HG02798 (cell line): ENCODE data around the gene MBP.

Source experiments
- ATAC-seq: cut with Tn5 transposase; IDR thresholded peaks from one replicate; pipeline ENCODE4 v1.9.1; 2021; ENCODE audit warnings: mild to moderate bottlenecking; ENCODE audit not compliant: unreplicated experiment, poor library complexity

The MBP gene

DNA sequence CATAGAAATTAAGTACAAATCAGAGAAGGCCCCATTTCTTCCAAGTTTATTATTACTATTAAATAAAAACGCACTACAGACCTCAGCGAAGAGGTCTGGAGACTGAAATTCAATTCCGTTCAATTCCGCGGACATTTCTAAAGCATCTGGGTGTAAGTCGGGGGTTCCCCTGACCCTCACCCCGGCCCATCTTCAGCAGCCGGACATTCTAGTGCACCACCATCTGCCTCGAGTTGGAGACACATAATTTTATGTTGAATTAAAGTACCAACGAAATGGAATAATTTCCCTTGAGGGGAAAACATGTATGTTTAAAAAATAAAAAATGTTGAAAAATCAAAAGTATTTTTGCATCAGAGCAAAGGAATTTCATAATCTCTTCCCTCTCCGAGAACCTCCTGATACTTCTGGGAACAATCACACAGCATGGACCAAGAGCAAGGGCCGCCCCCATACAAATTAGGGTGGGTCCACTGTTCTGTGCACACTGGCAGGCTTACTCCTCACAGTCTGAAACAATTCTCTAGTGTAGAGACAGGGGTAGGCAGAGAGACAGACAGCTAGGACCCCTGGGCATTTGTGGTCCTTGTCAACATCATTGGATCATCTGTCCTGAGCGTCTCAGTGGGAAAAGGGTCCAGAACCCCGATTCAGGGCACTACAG, 29.3 kb downstream of the MBP start:
- ATAC-seq = no peak

DNA sequence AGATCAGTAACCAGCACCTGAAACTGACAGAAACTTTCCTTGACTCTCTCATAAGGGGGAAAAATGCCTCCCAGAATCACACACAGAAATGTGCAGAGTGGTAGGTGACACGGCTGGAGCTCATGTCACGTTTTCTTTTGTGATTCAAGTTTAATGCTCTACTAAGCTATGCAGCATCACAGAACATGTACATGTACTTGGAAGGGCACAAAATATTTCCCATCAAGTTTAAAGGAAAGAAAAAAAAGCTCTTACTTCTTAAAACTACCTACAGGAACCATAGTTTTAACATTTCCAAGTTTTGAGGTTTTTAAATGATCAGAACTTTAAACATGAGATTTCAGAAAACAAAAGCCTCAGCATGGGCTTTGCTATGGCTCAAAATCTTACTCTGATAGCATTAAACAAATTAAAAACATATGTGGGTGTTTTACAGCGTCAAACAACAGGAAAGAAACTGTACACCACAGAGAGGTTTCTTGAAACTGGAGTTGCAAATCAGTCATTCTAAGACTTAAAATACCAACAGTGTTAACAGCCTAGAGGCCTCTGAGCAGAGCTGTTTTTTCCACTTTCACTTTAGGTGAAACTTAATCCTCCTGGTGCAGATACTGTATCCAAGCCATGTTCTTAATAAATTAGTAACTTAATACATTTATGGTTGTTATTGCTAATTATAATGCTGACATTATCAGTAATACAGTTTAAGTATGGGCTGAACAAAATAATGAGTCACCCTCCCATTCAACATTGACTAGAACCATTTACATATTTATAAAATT, 30.1 kb downstream of the MBP start:
- peak; percentile 84 for ATAC-seq

DNA sequence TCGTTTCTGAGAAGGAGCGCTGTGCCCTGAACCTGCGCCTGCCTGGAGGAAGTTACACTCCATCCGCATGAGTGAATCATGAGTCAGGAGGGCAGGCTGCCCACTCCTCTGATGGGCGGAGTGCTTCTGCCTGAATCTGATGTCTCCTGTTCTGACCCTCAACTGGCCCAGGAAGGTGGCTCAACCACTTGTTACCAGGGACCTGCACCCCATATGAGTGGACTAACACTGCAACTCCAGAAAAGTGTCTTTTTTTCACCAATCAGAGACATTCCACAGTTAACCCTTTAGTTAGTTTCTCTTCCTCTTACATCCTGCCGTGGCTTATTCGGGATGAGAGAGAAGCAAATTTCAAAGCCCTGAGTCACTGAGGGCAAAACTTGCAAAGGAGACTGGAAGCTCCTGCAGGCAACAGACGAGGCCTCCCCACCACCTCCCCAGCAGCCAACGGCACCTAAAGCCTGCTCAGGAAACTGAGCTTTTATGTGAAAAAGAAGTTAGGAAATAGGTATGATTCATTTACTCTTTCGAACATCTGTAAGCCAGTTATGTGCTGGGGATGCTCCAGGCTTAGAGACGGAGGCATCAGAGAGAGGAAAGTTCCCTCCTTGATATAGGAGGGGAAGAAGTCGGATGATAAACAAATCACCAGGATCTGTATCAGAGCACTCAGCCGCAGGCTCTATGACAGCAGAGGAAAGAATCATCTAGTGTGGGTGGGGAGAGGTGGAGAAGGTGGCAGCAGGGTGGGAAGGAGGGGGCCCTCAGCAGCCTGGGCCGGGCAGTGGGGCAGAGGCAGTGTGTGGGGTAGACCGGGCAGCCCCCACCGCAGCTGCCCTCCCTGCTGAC, 30.9 kb downstream of the MBP start:
- ATAC-seq = peak; percentile 52

DNA sequence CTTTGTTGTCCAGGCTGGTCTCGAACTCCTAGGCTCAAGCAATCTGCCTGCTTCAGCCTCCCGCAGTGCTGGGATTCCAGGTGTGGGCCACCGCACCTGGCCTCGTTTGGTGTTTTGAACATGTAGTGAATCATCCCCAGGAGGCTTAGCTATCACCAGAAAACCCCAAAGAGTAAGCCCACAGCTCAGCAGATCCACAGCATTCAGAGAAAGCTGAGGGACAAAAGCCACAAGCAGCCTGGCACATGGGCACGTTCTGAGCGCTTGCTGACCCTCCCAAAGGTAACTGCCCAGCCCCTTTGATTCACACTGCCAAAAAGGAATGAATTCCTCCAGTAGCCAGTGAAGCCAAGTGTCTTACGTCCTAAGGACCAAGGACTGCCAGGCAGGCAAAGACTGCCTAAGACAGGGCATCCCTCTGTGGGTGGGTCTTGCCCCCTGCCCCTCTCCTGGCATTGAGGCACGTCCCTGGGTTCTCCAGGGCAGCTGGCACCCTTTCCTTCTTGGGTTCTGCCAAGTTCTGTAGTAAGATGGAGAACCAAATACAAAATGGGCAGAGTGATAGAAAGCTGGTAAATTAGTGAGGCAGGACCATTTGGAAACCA, 31.7 kb downstream of the MBP start:
- no peak for ATAC-seq

DNA sequence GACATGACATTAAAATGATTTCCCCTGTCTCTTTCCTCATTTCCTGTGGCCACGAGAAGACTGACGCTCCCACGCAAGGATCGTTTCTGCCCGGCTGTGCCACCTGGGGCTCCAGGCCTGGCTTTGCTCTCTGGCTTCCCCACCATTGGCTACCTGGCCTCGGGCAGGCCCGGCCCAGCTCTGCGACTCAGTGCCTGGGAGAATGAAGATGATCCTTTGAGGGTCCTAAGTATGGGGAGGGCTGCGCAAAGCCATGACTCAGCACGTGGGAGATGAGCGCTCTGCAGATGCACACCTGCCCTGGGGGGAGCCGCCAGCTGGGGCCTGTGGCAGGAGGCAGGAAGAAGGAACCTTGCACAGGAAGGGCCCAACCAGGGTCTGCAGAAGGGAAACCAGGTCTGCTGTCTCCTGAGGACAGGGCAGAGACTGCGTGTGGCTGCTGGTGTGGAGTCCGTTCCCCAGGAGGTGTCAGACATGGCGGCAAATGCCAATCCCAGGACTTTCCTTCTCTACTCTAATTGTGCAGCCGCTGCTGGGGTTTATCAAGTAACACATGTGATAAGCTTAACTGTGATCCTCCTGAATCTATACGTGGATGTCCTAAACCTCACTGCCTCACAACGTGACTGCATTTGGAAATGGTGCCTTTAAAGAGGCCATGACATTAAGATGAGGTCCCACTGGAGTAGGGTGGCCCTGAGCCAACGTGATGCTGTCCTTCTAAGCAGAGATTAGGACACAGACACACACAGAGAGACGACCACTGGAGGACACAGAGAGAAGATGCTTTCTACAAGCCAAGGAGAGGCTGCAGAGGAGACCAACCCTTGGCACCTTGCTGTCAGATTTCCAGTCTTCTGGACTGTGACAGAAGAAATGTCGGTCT, 32.9 kb downstream of the MBP start:
- no peak for ATAC-seq

DNA sequence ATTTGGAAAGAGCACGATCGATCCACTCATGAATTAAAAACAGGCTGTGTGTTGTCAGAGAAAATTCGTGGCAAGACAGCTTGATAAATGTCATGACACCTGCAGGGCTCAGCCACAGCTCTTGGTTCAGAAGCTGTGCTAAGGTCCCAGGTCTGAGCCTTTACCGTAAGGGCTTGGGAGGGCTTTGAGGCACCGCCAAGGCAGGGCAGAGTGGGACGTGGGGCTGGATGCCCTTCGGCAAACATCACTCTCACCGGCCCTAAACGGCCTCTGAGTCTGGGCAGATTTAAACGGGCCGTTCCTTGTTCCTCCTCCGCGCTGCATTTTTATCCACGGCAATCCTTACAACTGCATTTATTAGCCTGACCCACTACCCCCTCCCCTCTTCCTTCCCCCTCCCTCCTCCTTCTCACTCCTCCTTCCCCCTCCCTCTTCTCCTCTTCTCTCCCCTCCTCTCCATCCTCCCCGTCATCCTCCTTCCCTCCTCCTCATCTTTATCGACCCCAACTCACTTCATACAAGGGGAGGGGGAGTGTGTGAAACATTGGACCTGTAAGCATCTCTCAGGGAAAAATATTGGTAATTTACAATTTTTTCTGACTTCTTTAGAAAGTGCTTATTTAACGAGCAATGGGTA, 33.9 kb downstream of the MBP start:
- ATAC-seq = no peak

DNA sequence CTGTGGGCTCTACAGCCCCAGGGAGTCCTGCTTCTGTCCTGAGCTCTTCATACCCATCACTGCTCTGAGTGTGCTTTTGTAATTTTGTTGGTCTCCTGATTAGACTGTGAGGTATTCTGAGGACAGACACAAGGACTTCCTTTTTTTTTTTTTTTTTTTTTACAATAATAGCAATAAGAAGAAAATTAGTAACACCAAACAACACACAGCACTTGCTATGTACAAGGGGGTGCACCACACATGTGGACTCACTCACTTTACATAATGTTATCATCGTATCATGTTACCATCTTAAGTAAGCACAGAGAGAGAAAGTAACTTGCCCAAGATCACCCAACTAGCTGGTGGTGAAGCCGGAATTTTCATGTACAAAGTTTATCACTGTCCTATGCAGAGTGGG, 34.6 kb downstream of the MBP start:
- ATAC-seq = no peak

DNA sequence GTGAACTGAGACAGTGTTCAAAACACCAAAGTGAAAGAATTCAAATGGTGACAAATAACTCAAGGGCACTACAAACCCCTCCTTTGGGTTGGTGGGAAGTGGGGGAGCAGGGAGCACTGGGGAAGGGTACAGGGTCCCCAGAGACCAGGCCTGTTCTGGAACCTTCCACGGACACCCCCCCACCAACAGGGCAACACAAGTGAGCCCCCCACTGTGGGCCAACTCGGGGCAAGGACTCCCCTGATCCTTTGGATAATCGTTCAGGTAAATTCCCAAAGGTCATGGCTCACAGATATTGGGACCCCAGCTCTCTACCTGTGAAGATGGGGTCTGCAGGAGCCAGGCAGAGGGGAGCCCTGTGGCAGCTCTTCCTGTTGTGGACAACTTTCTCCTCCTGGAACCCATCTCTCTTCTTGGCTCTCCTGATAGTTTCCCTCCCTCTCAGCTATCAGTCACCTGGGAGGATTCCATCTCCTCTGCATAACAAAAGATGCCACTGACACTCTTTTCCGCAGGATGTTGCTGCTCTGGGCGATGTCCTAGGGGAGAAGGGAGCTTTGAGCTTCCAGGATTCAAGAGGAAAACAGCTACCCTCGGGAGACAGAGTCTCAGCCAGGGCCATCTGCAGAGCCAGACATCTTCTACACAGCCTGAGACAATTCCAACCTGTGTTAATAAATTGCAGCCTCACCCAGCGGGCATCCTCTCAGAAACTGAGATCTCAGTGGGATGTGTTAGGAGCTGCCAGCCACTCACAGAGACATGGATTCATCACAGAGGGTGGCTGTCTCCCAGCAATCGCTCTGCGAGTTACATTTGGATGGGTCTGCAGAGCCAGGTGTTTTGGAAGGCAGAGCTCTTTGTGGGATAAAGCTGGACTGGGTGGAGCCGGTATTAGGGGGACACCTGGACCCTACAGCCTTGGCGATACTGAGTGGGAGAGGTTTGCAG, 35.4 kb downstream of the MBP start:
- ATAC-seq = no peak

DNA sequence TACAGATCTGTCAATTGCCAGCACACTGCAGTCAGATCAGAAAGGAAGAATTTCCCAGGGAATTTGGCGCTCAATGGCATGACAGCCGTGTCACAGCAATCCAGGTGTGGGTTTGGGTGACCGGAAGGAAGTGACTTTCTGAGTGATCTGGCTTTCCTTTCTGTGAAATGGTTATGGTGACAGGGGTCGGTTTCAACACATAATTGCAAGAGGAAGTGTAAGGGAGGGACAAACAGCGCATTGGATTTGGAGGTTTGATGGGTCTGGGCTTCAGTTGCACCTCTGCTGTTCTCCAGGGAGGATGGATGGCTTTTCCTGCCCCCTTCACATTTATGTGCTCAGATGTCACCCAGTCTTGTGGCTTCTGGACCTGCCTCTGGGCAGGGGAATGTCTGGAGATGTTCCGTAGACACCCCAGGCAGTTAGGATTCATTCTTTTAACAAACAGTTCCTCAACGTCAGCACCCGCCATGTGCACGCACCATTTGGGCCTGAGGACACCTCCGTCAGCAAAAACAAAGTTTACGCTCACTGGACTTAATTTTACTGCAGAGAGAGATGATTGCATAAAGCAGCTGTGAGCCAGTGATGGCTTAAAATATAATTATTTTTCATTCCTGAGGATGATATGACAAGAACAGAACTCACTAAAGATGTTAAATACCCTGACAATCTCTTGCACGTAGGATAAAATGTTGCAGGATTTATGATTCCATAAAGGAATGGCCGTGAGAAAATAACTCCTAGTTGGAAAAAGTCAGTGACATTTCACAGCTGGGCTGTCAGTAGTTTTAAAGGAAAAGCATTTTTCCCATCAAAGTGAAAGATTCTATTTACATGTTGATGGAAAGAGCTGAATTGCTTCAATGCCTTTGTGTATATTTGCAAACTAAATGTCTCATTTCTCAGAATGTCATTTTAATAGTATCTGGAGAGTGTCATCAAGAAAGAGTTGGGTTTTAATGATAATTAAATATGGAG, 36.9 kb downstream of the MBP start:
- no peak for ATAC-seq

DNA sequence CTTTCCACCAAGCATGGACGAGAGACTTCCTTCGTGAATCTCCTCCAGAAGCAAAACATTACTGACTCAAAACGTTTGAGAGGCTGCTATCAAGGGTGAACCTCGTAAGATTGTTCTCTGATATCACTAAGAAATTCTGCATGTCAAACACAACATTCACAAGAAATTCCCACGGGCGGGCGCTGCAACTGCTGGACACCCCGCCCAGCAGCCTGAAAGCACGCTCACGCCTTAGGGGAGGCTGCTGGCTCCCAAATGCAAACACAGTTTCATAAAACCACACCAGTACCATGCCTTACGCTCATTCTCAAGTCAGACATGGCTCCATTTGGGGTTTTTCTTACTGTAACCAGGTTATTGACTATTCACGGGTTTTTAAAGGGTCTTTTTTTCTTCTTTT, 39.0 kb downstream of the MBP start:
- no peak for ATAC-seq

DNA sequence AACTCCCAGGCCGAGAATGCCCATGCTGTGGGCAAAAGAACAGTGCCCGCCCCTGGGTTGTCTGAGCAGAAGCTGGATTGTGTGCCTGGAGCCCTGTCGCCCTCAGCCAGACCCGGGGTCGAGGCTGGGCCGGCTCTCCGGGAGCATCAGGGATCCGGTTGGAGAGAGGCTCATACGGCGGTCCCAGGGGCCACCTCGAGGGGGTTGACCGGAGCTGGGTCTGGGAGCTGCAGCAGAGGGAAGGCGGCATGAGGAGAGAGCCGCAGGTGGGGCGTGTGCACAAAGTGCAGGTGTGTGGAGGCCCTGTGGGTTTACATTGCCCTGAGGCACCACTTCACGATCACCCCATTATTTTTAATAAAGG, 39.5 kb downstream of the MBP start:
- ATAC-seq = no peak

DNA sequence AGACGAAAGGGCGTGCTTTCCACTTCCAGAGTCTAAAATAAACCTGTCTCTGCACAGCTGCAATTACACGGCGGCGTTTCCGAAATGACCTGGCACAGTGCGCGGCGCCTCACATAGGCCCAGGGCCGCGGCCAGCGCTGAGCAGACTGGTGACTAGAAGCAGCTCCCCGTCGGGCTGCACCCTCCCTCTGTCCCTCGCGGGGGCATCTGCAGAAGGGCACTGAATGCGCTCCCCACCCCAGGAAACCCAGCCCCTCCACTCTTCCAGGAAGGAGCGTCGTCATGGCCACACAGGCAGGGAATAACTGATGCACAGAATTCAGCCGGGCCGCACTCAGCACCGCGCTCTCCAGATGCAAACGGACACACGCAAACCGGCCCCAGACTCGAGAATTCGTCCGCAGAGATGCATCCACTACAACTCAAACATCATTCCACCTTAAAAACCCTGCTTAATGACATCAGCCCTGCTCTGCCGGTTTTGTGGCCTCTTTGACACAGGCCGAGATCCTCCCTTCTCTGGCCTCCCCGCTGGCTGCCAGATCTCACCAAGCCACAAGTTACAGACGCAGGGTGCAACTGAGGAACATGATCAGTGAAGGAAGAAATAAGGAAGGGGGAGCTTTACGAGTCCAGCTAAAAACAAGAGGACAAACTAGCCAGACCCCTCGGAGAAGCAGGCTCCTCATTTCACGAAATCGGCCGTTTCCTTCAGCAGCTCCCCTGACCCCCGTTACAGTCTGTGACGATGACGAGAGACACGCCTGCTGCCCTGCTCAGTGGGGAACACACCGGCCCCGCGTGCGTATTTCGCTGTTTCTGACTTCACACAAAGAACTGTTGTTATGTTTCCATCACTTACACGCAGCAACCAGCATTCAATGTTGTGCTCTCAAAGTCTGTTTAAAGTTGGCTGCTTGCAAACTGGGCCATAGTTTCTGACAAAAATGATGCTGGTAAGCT, 40.2 kb downstream of the MBP start:
- ATAC-seq = no peak

DNA sequence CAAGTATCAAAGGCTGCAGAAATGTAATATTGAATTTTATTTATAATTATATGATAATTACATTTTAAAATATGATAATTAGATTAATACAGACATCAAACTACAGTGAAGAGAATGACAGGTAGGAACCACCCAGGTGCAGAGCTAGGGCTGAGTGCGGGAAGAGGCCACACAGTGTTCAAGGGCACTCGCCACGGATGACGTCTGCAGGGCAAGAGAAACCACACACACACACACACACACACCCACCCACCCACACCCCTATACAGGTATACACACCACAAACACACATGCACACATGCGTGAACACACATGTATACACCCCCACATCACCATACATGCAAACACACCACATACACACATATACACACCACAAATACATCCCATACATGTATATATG, 41.2 kb downstream of the MBP start:
- ATAC-seq = no peak

DNA sequence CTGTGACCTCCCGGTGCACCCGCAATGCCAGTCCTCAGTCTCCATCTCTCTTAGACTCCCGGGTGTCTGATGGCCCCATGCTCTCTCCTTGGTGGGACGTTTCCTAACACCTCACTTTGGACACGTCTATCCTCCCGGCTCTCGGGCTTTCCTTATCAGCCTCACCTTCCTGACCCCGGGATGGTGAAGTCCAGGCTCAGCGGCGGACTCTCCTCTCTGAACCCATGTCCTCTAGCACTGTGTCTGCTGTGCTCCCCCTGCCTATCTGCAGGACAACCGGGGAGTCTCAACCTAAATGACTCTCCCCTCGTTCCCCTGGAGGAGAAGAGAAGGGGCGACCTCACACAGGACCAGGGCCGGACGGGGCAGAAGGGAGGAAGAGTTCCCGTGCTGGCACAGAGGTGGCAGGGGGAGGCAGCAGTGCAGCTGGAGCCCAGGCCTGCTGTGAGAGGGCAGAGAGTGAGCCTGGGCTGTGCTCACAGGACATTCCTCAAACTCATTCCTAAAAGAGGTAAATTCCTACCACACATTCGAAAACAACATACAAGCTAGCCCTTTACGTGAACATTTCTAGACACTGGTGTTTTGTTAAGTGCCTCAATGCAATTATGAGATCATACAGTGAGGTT, 41.9 kb downstream of the MBP start:
- ATAC-seq = no peak

DNA sequence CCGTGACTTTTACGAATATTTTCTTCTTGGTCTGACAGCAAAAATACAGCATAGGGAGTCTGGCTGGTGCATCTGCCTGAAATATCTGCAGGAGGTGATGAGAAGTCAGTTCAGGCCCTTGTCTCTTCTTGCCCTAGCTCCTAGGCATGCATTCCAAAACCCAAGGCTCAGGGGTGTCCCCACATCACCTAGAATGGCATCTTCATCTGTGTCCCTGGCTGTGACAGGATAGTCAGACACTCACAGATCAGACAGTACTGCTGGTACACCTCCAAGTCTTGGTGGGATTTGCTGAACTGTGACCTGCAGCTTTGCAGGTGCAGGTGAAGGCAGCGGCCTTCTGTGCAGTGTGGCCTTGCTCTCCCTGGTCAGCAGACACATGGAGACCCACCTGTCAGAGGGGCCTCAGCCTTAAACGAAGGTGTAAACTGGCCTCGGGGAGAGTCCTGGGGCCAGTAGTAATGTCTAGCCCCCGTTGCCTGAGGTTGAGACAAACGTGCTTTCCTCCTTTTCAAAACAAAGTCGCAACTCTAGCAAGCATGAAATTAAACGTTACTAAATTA, 42.8 kb downstream of the MBP start:
- no peak for ATAC-seq
